Ovary (tissue), 3 donors: Measurements from ENCODE around the gene OVOL1.

ENCODE experiments used
- CTCF ChIP-seq, 3 donors: fragments of 450-650 bp in 2 of 3; fragments of 200-600 bp in 1 of 3; IDR thresholded peaks; one replicate each; pipeline versions ENCODE4 v1.5.1 to v1.8.0; 2016 to 2022; ENCODE audit warnings: antibody characterized with exemption in 3 of 3, mild to moderate bottlenecking in 1 of 3
- POLR2A ChIP-seq: fragments of 450-650 bp; IDR thresholded peaks from one replicate; pipeline ENCODE4 v1.6.1; 2017; ENCODE audit warnings: antibody characterized with exemption, mild to moderate bottlenecking, moderate library complexity
- donor health status: DM: no; HTN: no; CAD: no.

- no peak for TF ChIP-seq CTCF (IDR thresholded peaks at IDR 0.05)
- no peak for TF ChIP-seq POLR2A
These were observed 47.8 kb upstream of the OVOL1 start for GRCh38 chr11:65739022-65739421.
